Spinal cord (tissue), 10 donors: Measurements from ENCODE around the gene SLC44A1. TPM values are rescaled to one million over a fixed set of nuclear protein-coding genes. Genes with fewer than 3 reads are reported as not detected.
A peak's percentile ranks its signal among the peaks of the same experiment; 100 is the strongest.

Experiments
- DNase-seq, 6 donors: peaks; one replicate each; pipeline versions ENCODE4 v3.0.0 to v3.0.0-alpha.2; 2013 to 2015; ENCODE audit warnings: low spot score in 6 of 6, low read depth in 4 of 6
- H3K27ac ChIP-seq: one replicate; pipeline ENCODE4 v1.5.1; 2013; ENCODE audit warnings: low read depth, low read length, control low read depth
- H3K27me3 ChIP-seq: one replicate; pipeline ENCODE4 v1.6.1; 2013; ENCODE audit warnings: low read length; ENCODE audit not compliant: control insufficient read depth, insufficient read depth
- H3K36me3 ChIP-seq: one replicate; pipeline ENCODE4 v1.6.1; 2013; ENCODE audit warnings: low read length; ENCODE audit not compliant: control insufficient read depth, insufficient read depth
- H3K4me1 ChIP-seq: one replicate; pipeline ENCODE4 v1.6.1; 2013; ENCODE audit warnings: low read length; ENCODE audit not compliant: control insufficient read depth, insufficient read depth
- H3K4me3 ChIP-seq: one replicate; pipeline ENCODE4 v1.5.1; 2013; ENCODE audit warnings: low read depth, low read length, control low read depth
- H3K9me3 ChIP-seq: one replicate; pipeline ENCODE4 v1.6.1; 2013; ENCODE audit warnings: low read length; ENCODE audit not compliant: control insufficient read depth, insufficient read depth
- WGBS: methylation state at CpG from one replicate; pipeline ENCODE4 v1.1.5; 2013; ENCODE audit warnings: missing lambda C conversion rate; ENCODE audit not compliant: insufficient coverage; 5-methylcytosine and 5-hydroxymethylcytosine counted together
- polyA plus RNA-seq, 2 donors: library from polyadenylated mRNA; unstranded; fragments of 120-200 nt; gene quantifications; one replicate each; pipeline ENCODE4 v1.2.1, GENCODE V29; 2013; ENCODE audit not compliant: insufficient read length in 2 of 2
- total RNA-seq, 2 donors: library from RNA; depleted of rRNA in 1 of 2; stranded (reverse); fragments of 120-200 nt in 1 of 2; fragments of >200 nt in 1 of 2; gene quantifications; one replicate each; pipeline versions ENCODE4 v1.2.3 to v1.2.4, GENCODE V29; 2013 to 2014
- donor health status: healthy.

The SLC44A1 gene
- total and polyA plus RNA-seq, 4 donors: 111 to 173 (median 147) TPM

DNA sequence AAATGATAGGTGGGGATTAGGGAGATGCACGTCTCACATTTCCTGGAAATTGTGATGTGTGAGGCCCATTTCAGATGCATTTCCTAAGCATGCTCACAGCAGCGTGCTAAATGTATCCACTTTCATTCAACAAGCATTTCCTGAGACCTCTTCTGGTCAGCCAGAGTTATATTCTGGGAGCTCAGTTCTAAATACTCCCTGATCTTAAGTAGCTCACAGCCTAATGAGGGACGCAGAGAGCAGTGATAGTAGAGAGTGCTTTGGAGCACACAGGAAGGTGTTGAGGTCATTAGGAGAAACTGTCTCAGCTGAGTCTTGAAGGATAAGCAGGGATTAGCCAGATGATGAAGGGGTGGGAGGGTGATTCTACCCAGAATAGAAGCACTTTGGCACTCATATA, 157.2 kb downstream of the SLC44A1 start:
- peak in 2 of 6 donors; percentile 44 to 65 for DNase-seq

GRCh38 chr9:105403552-105404248, 159.2 kb downstream of the SLC44A1 start:
- Histone ChIP-seq H3K27me3 (no peaks in the 10 kb centered on the region), H3K4me1 (peaks cover 3% of the 10 kb centered on the region), H3K36me3 (no peaks in the 10 kb centered on the region), H3K9me3 (no peaks in the 10 kb centered on the region), H3K27ac (no peak overlapping the region), H3K4me3 (no peak overlapping the region)
- 49% methylated on average over 5 of the region's 6 CpGs for WGBS
- peak in 1 of 6 donors; percentile 32 for DNase-seq

More for the DNA sequence above, 157.2 kb downstream of the SLC44A1 start:
- Histone ChIP-seq H3K27me3 (no peaks in the 10 kb centered on the region), H3K4me1 (peaks cover 3% of the 10 kb centered on the region), H3K36me3 (no peaks in the 10 kb centered on the region), H3K27ac (no peak overlapping the region), H3K9me3 (no peaks in the 10 kb centered on the region), H3K4me3 (no peak overlapping the region)
- WGBS: 40% methylated on average over 1 of the region's 3 CpGs

DNA sequence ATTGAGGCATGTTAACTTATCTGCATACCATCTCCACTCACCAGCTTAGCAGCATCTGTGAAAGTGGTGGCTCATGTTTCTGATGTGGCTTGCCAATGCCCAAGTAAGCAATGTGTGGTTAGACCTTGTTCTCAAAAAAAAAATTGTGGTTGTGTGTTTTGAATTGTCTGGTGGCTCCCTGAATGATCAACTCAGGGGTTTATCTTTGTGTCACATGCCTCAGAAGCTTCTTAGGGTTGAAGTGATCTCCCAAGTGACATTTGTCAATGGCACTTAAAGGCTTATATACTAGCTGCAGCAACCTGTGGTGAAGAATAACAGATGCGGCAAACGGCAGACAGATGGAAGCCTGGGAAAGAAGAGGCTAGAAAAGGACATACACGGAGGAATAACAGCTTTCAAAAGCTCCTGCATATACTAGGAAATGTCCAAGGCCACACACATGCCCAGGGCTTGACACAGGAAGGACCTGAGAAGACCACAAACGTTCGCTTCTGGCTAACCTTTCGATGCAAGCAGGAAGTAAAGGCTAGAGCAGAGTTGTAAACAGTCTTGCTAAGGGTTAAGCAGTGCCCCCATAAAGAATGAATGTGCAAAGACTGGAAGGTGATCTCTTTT, 161.2 kb downstream of the SLC44A1 start:
- Histone ChIP-seq H3K4me3 (no peak overlapping the region), H3K36me3 (no peaks in the 10 kb centered on the region), H3K4me1 (peaks cover 3% of the 10 kb centered on the region), H3K9me3 (no peaks in the 10 kb centered on the region), H3K27ac (no peak overlapping the region), H3K27me3 (no peaks in the 10 kb centered on the region)
- 67% methylated on average over 5 of the region's 6 CpGs for WGBS
- DNase-seq: no peak

DNA sequence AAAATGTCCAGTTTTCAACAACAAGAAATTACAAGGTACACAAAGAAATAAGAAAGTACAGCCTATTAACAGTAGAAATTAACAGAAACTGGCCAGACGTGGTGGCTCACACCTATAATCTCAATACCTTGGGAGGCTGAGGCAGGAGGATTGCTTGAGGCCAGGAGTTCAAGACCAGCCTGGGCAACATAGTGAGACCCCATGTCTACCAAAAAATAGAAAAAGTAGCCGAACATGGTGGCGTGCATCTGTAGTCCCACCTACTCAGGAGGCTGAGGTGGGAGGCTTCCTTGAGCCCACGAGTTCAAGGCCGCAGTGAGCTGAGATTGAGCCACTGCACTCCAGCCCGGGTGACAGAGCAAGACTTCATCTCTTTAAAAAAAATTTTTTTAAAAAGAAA, 161.9 kb downstream of the SLC44A1 start:
- no peak overlapping the region for H3K27ac ChIP-seq
- no peak for DNase-seq
- no peak overlapping the region for H3K4me3 ChIP-seq
- no peaks in the 10 kb centered on the region for H3K36me3 ChIP-seq
- peaks cover 3% of the 10 kb centered on the region for H3K4me1 ChIP-seq
- 98% methylated on average over 4 of the region's 6 CpGs for WGBS
- H3K9me3 ChIP-seq: no peaks in the 10 kb centered on the region
- H3K27me3 ChIP-seq: no peaks in the 10 kb centered on the region

- no CpG with 5 or more reads among the region's 2 CpGs for WGBS
- Histone ChIP-seq H3K27ac (no peak overlapping the region), H3K9me3 (no peaks in the 10 kb centered on the region), H3K4me1 (peaks cover 1% of the 10 kb centered on the region), H3K27me3 (no peaks in the 10 kb centered on the region), H3K4me3 (no peak overlapping the region), H3K36me3 (no peaks in the 10 kb centered on the region)
- peak in 2 of 6 donors; percentile 68 to 71 for DNase-seq
Measured at GRCh38 chr9:105413525-105413924, 169.1 kb downstream of the SLC44A1 start.

GRCh38 chr9:105414947-105415661, 170.7 kb downstream of the SLC44A1 start:
- H3K27ac ChIP-seq: no peak overlapping the region

DNA sequence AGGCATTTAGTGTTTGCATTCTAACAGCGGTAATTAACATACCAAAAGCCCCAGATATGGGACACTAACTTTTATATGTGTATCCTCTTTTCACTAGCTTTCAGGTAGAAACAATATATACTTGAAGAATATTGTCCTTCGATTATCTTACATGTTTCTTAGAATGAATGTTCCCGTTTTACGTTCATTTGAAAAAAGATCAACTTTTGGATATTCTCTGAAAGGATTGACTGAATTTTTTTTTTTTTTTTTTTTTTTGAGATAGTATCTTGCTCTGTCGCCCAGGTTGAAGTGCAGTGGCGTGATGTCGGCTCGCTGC, 171.2 kb downstream of the SLC44A1 start:
- no peak for DNase-seq
- no peaks in the 10 kb centered on the region for H3K36me3 ChIP-seq
- H3K27me3 ChIP-seq: no peaks in the 10 kb centered on the region
- H3K4me3 ChIP-seq: no peak overlapping the region
- 100% methylated on average over 1 of the region's 8 CpGs for WGBS
- peaks cover 3% of the 10 kb centered on the region for H3K4me1 ChIP-seq
- H3K27ac ChIP-seq: no peak overlapping the region
- H3K9me3 ChIP-seq: no peaks in the 10 kb centered on the region

More at GRCh38 chr9:105414947-105415661, 170.7 kb downstream of the SLC44A1 start:
- Histone ChIP-seq H3K36me3 (no peaks in the 10 kb centered on the region), H3K4me1 (peaks cover 3% of the 10 kb centered on the region), H3K27me3 (no peaks in the 10 kb centered on the region), H3K9me3 (no peaks in the 10 kb centered on the region), H3K4me3 (no peak overlapping the region)
- 0% methylated on average over 5 of the region's 6 CpGs for WGBS
- peak; percentile 64 to 95 (median 74) for DNase-seq

DNA sequence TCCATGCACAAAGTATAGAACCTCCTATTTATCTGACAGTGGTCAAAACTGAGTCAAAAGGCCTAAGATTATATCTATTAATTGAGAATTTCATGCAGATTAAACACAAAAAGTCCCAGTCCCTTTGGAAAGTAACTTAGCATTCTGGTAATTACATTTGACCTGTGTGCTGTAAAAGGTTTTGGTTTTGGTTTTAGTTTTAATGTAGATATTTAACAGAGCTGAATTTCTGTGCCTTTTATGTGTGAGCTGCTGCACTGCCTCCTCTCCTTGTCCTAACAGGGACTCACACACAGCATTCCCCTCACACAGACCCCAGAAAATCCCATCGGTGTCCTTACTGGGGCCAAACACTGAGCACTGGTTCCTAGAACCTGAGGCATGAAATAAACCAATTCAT, 172.4 kb downstream of the SLC44A1 start:
- no CpG with 5 or more reads among the region's 1 CpG for WGBS
- no peak overlapping the region for H3K4me3 ChIP-seq
- H3K9me3 ChIP-seq: no peaks in the 10 kb centered on the region
- no peaks in the 10 kb centered on the region for H3K36me3 ChIP-seq
- H3K27ac ChIP-seq: no peak overlapping the region
- DNase-seq: no peak
- H3K4me1 ChIP-seq: peaks cover 3% of the 10 kb centered on the region
- no peaks in the 10 kb centered on the region for H3K27me3 ChIP-seq

DNA sequence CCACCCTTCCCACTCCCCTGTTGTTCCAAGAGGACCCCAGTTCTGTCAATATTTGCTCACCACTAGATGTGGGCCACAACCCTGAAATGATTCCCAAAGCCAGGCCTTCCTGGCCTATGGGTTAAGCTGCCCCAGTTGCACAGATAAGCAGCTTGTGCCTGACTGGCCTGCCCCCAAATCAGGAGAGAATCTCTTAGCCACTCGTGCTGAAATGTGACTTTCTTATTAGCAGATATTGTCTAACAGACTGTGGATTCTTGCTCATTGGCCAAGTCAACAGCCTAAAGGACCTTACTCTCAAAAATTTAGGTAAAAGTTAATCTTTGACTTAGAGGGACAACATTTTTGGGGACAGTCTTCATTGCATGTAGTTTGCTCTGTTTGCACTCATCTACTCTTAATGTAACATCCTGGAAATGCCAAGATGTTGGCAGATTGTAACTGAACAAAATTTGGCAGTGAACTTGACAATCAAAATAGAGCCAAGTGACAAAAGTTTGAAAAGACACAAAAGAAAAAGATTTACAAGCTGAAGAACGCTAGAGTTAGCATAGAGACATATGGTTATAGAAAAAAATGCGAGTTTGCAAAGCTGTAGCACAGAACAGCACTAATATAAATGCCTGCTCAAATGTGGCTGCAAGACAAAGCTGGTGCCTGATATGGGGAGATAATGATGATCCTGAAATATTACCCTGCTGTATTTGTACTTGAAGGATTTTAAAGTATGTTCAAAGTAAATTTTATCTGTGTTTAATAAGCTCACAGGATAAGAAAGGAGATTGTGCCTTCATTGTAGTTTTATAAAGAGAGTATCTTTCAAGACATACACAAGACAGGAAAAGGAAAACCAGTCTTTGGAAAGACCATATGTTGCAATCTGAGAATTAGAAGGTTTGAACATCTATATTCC, 174.4 kb downstream of the SLC44A1 start:
- Histone ChIP-seq H3K9me3 (no peaks in the 10 kb centered on the region), H3K36me3 (no peaks in the 10 kb centered on the region), H3K4me1 (peaks cover 3% of the 10 kb centered on the region), H3K4me3 (no peak overlapping the region), H3K27ac (no peak overlapping the region), H3K27me3 (no peaks in the 10 kb centered on the region)
- peak in 2 of 6 donors; percentile 29 to 92 for DNase-seq
- WGBS: 25% methylated on average over 2 of the region's 3 CpGs
